Measurements from ENCODE around the gene PHLPP1.

PHLPP1 gene

GRCh38 chr18:62812242-62812641 is 96.9 kb downstream of the PHLPP1 start:
- DNase-seq = no peak

- no peak for DNase-seq
These were observed 97.5 kb downstream of the PHLPP1 start for GRCh38 chr18:62812876-62813275.

GRCh38 chr18:62814132-62814759 is 98.9 kb downstream of the PHLPP1 start:
- no peak for DNase-seq

GRCh38 chr18:62825382-62825781 is 110.0 kb downstream of the PHLPP1 start:
- no peak for DNase-seq

GRCh38 chr18:62827397-62827796 is 112.1 kb downstream of the PHLPP1 start:
- DNase-seq = no peak

- no peak for DNase-seq
These were observed 112.8 kb downstream of the PHLPP1 start for GRCh38 chr18:62828091-62828640.

- no peak for DNase-seq
These were observed 113.5 kb downstream of the PHLPP1 start for GRCh38 chr18:62828852-62829251.

GRCh38 chr18:62829936-62830335 is 114.6 kb downstream of the PHLPP1 start:
- DNase-seq = no peak

- no peak for DNase-seq
These were observed 116.9 kb downstream of the PHLPP1 start for GRCh38 chr18:62832282-62832681.

- DNase-seq = no peak
These were observed 118.2 kb downstream of the PHLPP1 start for GRCh38 chr18:62833494-62833893.

- DNase-seq = no peak
These were observed 119.4 kb downstream of the PHLPP1 start for GRCh38 chr18:62834715-62835114.

GRCh38 chr18:62837011-62837410 is 121.7 kb downstream of the PHLPP1 start:
- DNase-seq = no peak

- no peak for DNase-seq
These were observed 123.2 kb downstream of the PHLPP1 start for GRCh38 chr18:62838475-62839098.

GRCh38 chr18:62839874-62840713 is 124.8 kb downstream of the PHLPP1 start:
- no peak for DNase-seq

GRCh38 chr18:62841405-62841804 is 126.1 kb downstream of the PHLPP1 start:
- DNase-seq = no peak

- DNase-seq = no peak
These were observed 127.6 kb downstream of the PHLPP1 start for GRCh38 chr18:62842898-62843297.

- DNase-seq = no peak
These were observed 129.7 kb downstream of the PHLPP1 start for GRCh38 chr18:62844850-62845643.

- no peak for DNase-seq
These were observed 131.0 kb downstream of the PHLPP1 start for GRCh38 chr18:62846313-62846712.

- DNase-seq = no peak
These were observed 131.7 kb downstream of the PHLPP1 start for GRCh38 chr18:62847081-62847480.

- no peak for DNase-seq
These were observed 133.6 kb downstream of the PHLPP1 start for GRCh38 chr18:62848946-62849345.

GRCh38 chr18:62850619-62851306 is 135.4 kb downstream of the PHLPP1 start:
- DNase-seq = no peak

GRCh38 chr18:62852851-62853250 is 137.5 kb downstream of the PHLPP1 start:
- DNase-seq = no peak
